ENCODE data around the gene FAM227B.
A peak's percentile ranks its signal among the peaks of the same experiment; 100 is the strongest.
"Not testable (repeated sequence)": the region's sequence is repeated elsewhere in the genome, so short reads cannot be mapped to it uniquely, and the experiment has no call there.

FAM227B gene

GRCh38 chr15:49430046-49430445 is 190.6 kb downstream of the FAM227B start:
- DNase-seq: no peak

GRCh38 chr15:49428409-49429095 is 192.1 kb downstream of the FAM227B start:
- DNase-seq: no peak

GRCh38 chr15:49427372-49427771 is 193.2 kb downstream of the FAM227B start:
- no peak for DNase-seq

- no peak for DNase-seq
These were observed 195.7 kb downstream of the FAM227B start for GRCh38 chr15:49424954-49425353.

GRCh38 chr15:49423901-49424550 is 196.6 kb downstream of the FAM227B start:
- no peak for DNase-seq

GRCh38 chr15:49423021-49423420 is 197.6 kb downstream of the FAM227B start, which contains the start of gene FGF7:
Gene FGF7, plus strand, starts transcription at chr15:49423242. Its CDS starts 1,056 bp downstream, at chr15:49424298.
- DNase-seq: no peak

- DNase-seq: peak; percentile 48 to 66 (median 65)
These were observed 198.6 kb downstream of the FAM227B start for GRCh38 chr15:49421991-49422390.

- DNase-seq: no peak
These were observed 201.8 kb downstream of the FAM227B start for GRCh38 chr15:49418811-49419210.

- peak; percentile 53 to 83 (median 64) for DNase-seq
These were observed 205.0 kb downstream of the FAM227B start for GRCh38 chr15:49415638-49416037.

- no peak for DNase-seq
These were observed 205.5 kb downstream of the FAM227B start for GRCh38 chr15:49415149-49415548.

GRCh38 chr15:49412797-49413196 is 207.8 kb downstream of the FAM227B start:
- DNase-seq: no peak

- DNase-seq: no peak
These were observed 210.0 kb downstream of the FAM227B start for GRCh38 chr15:49410641-49411040.

GRCh38 chr15:49406352-49407118 is 214.1 kb downstream of the FAM227B start:
- no peak for DNase-seq

- not testable (repeated sequence) for DNase-seq
These were observed 217.9 kb downstream of the FAM227B start for GRCh38 chr15:49402515-49403296.

GRCh38 chr15:49387471-49387870 is 233.1 kb downstream of the FAM227B start:
- peak in 1 of 3 donors; percentile 17 for DNase-seq

GRCh38 chr15:49383266-49383665 is 237.4 kb downstream of the FAM227B start:
- peak in 1 of 3 donors; percentile 2 for DNase-seq

- no peak for DNase-seq
These were observed 238.2 kb downstream of the FAM227B start for GRCh38 chr15:49382394-49382793.

GRCh38 chr15:49380912-49381311 is 239.7 kb downstream of the FAM227B start:
- DNase-seq: no peak

- peak in 2 of 3 donors; percentile 25 for DNase-seq
These were observed 240.6 kb downstream of the FAM227B start for GRCh38 chr15:49379996-49380395.

GRCh38 chr15:49372366-49372765 is 248.3 kb downstream of the FAM227B start:
- no peak for DNase-seq

- DNase-seq: peak in 2 of 3 donors; percentile 8 to 11
These were observed 249.8 kb downstream of the FAM227B start for GRCh38 chr15:49370782-49371181.

GRCh38 chr15:49366496-49366895 is 254.1 kb downstream of the FAM227B start:
- no peak for DNase-seq

GRCh38 chr15:49361370-49361769 is 259.2 kb downstream of the FAM227B start:
- DNase-seq: no peak

Data from suppressor macrophage treated with lipopolysaccharide for 1 hour (primary cell).